ENCODE measurements around the gene PRKAG2.

GRCh38 chr7:151809864-151810170 is 67.1 kb downstream of the PRKAG2 start:
- TF ChIP-seq POLR2A (IDR thresholded peaks at IDR 0.05) (no peak), CTCF (IDR thresholded peaks at IDR 0.05) (no peak)

Data from thyroid gland (tissue), 4 donors.